Stimulated activated CD8-positive, alpha-beta memory T cell treated with anti-CD3 and anti-CD28 coated beads, Interleukin-2, amount 100 ng/mL, for 1 hour (primary cell): ENCODE data around the gene IGF2.

ENCODE experiments used
- DNase-seq, 2 donors: peaks; one replicate each; pipeline ENCODE4 v3.0.0-alpha.2; 2020; ENCODE audit warnings: low read depth in 2 of 2

IGF2 gene

DNA sequence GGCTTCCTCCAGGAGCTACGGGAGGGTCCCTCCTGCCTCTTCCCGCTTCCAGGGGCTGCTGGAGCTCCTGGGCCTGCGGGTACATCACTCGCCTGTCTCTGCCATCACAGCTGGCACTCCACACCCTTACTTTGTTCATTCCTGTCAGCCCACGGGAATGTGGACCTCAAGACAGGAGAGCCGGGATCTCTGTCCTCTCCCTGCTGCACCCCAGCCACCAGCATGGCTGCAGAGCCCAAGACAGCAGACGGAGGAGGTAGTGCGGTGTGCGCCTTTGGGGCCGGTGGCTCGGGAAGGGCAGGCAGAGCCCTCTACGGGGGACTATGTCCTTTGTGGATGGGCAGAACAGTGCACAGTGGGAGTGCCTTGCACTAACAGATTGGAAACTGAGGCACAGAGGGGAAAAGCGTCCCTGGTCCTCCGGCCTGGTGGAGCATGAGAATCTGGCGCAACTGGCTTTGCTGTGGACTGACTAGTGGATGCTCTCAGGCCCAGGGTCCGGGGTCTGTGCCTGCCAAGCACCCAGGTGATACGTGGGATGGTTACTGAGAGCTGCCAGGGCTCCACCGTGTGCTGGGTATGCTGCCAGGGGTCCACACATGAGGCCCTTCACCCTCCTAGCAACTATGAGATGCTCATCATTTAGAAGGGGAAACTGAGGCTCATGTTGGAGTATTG, 47.3 kb downstream of the IGF2 start:
- no peak for DNase-seq

DNA sequence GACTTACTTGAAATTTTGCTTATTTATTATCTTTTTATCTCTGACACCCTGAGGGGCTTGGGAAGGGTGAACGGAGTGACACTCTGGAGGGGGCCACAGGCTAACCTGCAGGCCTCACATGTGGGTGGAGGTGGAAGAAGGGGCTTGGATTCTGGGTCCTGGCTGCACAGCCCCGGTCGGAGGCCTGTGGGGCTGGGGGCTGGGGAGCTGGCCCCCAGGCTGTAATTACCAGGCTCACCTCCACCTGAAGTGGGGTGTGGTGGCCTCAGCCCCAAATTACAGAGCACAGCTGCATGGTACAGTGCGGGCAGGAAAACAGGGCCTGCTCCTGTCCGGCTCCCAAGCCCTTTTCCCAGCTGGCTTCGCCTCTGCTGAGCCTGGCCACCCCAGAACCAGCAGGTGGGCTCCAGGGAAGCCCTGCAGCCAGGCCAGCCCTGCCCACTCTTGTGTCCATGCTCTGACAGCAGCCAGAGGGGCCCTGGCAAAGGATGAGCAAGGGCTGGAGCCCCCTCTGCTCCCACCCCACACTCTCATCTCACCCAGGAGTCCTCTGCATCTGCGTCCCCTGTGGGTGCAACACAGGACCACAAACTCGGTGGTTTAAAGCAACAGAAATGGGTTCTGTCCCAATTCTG, 48.0 kb downstream of the IGF2 start:
- DNase-seq = no peak

DNA sequence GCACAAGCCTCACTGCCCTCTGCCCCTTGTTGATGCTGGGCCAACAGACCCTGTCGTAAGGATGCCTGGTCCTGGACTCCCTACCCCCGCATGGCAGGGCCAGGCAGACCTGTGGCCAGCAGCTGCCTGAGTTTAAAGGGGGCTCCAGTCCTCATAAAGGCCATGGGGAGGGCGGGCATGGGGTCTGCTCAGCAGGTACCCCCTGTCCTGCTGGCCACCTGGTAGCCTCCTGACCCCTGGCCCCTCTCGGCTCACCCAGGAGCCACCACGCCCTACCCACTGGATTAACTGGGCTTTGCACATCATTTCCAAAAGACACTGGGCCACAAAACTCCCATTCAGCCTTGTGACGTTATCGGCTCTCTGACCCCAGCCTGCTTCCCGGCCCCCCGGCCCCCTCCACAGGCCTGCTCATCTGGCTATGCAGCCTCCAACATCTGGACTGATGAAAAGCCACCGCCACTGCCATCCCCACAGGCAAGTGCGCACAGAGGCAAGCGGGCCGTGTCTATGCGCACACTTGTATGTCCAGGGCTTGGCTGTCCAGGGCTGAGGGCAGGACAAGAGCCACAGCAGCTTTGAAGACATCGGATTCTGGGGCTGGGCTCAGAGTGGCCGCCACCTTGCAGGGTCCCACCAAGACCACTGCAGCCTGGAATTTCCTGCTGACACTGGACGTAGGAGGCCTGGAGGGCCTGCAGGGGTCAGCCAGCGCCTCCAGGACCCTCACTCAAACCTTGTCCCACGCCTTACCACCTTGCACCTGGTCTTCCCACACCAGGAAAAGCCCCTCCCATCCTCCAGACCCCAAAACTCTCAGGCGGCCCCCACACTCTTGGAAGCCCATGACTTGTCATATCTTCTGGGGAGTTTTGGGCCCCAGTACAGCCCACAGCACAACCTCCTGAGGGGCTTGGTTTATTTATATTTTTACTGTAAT, 48.7 kb downstream of the IGF2 start:
- DNase-seq = no peak

DNA sequence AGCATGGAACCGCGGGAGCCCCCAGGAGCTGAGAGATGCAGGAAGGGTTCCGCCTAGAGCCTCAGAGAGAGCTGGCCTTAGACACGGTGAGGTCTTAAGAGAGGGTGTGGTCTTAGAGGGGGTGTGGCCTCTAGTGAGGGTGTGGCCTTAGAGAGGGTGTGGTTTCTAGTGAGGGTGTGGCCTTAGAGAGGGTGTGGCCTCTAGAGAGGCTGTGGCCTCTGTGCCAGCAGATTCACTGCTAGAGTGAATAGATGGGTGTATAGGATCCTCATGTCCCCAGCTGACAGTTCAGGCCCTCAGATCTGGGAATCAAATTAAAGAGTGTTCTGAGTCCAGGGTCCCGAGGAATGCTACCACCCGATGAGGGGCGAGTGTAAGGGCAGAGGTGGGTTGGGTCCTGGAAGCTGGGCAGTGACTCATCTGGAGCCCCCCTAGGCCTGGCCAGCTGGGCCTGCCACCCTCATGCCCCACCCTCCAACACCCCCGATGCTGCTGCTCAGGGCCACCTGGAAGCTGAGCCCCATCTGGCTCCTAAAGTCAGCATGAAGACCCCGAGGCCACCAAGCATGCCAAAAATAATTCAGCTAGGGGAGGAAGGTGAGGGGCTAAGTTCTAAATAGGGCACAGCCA, 49.5 kb downstream of the IGF2 start:
- no peak for DNase-seq

DNA sequence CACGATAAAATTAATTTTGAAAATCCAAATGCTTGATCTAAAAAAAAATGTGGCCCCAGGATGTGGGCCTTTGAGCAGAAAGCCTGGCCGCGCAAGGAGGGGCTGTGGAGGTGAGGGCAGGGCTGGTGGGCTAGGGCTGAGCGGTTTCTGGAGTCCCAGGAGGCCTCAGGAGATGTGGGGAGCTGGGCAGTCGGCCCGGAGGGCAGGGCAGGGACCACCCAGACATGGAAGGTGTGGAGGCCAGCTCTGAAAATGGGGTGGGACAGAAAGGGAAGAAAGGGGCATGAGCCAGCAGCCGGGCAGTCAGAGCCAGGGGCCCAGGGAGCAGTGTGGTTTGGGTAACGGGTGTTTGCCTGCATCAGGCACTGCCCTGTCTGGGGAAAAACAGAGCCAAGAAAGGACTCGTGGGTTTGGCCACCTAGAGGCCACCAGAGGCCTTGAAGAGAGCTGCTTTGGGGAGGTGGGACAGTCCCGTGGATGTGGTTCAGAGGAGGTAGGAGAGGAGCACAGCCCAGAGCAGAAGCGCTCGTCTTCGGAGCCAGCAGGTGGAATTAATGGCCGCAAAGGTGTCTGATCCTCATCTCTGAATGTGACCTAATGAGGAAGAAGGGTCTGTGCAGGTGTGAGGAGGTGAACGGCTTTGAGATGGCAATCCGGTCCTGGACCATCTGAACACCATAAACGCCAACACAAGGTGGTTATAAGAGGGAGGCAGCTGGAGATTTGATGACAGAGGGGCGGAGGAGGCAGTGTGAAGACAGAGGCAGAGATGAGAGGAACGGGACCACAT, 50.2 kb downstream of the IGF2 start:
- DNase-seq = no peak

DNA sequence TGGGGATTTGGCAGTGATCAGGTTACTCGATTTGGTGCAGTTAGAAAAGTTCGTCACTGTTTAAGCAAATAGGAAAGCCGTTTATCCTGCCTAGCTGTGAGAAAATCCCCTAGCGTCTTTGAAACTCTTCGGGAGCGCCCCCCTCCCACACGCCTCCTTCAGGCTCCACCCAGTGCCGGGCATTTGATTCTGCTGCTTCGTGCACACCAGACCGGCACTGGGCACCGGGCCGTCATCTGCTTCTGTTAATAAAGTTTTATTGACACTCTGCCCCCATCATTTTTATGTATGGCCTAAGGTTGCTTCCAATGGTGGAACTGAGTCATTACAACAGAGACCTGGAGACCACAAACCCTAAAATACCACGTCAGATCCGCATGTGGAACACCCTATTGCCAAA, 50.9 kb downstream of the IGF2 start:
- DNase-seq = no peak

DNA sequence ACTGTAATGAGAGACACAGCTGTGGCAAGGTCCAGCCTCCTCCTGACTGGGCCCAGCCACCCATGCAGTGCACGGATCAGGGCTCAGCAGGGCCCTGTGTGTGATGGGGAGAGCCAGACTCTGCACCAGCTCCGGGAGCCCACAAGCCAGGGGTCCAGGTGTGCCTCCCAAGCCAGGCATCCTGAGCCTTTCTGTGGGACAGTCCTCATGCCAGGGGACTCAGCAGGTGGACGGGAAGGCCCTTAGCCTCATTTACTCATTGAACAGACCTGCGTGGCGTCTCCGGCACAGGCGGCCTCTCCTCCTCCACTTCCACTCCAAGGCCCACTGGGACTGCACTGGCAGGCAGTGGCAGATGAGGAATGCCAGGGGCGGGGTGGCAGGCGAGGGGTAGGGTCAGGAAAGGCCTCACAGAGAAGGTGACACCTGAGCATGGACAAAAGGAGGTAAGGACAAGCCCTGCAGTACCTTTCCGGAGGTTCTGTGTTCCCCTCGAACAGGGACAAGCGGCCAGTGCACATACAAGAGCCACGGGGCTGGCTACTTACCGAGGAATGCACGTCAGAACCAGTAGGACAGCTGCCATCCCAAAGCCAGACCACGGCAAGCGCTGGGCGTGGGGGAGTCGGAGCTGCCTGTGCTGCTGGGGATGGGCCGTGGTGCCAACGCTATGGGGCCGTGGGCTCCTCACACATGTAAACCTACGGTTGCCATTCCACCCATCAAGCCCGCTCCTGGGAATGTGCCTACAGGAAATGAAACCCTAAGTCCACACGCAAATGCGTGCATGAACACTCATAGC, 52.7 kb downstream of the IGF2 start:
- DNase-seq = no peak

DNA sequence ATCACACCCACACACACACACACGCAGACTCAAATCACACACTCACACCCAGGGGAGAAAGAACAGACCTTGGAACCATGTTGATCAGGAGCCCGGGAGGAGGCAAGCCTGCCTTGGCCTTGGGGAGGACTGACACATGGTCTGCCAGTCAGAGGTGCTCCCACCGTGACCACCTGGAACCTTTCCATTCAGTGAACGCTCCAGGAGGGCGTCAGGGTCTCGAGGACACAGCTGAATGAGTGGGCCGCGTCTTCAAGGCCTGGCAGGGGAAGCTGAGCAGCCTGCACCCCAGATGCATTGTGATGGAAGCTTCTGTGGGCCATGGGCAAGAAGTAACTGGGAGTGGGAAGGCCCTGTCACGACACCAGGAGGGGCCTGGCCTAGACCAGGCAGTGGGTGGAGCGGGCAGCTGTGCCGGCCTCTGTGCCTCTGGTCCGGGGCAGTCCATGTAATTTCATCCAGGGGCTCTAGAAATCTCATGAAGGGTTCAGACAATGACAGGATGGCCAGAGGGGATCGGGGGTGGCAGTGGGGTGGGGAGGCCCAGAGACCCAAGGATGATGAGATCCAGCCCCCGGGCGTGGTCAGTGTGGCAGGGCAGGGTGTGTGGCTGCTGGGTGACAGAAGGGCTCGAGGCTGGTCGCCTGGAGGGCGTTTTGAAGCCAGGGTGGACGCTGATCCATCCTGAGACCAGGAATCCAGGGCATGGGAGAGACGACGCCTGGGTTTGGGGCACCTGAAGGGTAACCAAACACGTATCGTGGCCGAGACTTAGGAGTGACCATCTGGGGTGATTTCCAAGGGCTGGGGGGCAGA, 53.7 kb downstream of the IGF2 start:
- DNase-seq = no peak

DNA sequence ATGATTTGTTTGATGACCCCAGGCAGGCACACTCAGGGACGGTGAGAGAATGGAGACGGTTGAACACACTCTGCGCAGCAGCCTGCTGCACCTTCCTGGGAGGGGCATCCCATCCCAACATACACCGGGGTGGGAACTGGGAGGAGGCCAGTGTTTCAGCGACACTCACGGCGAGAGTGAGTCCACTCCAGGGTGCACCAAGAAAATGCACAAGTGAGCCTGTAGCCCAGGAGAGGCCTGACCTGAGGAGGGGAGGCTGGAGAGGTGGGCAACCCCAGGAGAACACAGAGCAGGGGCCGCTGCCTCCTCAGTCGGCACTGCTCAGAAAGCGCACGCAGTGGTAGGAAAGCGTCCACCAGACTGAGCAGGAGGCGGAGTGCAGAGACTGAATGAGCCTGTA, 54.5 kb downstream of the IGF2 start:
- DNase-seq = no peak
